Measurements from ENCODE around the gene CP.

CP gene

DNA sequence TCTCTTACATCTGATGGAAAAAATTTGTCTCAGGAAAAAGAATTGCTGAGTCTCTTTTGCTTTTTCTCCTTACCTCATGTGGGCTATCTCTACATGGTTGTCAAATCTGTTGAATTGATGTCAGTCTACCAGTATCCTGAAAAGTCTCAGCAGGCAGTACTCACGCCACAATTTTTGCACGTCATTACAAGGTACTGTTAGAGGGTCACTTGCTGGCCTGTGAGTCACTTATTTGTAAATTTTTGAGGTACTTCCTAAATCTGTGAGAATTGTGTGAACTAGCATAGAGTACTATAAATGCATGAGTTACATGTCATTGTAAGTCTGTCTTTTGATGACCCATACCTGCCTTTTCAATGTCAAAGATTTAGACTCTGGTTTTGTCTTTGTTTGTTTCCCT is 76.3 kb downstream of the CP start:
- in situ Hi-C loops (cut with MboI; ENCODE audit: low pct_unique_long_range_greater_than_20kb, low sequenced_read_pairs), result no loop called here
- peak; percentile 12 for DNase-seq

DNA sequence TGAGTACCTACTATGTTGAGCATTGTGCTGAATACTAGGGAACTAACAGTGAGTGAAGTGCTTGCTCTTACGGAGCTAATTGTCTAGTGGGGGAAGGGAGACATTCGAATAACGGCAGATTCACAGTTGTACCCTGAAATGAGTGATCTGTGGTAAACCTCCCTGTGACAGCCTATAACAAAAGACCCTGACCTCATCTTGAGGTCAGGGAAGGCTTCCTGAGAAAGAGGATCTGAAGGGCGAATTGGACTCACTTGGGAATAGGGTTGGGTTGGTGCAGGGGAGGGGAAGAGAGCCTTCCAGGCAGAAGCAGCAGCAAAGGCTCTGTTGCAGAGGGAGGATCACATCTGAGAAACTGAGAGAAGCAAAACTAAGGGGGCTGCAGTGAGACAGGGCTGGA is 78.9 kb downstream of the CP start:
- in situ Hi-C loops (cut with MboI; ENCODE audit: low pct_unique_long_range_greater_than_20kb, low sequenced_read_pairs), result no loop called here
- peak; percentile 73 for DNase-seq

DNA sequence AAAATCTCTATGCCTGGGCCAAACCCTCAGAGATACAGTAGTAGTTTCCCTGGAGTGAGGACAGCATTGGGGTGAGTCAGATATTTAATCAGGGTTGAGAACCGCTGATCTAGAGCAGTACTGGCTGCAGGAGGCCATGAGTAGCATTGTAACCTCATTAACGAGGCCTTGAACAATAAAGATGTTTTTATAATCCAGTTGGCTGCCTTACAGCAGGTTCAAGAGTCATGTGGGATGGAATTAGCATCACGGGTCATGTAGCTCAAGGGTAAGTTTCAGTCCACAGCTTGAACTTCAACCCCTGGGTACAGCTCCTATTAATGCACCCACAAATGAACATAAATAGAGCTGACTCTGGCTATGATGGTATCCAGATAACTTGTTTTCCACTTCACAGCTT is 87.1 kb downstream of the CP start:
- in situ Hi-C loops (cut with MboI; ENCODE audit: low pct_unique_long_range_greater_than_20kb, low sequenced_read_pairs), result no loop called here

DNA sequence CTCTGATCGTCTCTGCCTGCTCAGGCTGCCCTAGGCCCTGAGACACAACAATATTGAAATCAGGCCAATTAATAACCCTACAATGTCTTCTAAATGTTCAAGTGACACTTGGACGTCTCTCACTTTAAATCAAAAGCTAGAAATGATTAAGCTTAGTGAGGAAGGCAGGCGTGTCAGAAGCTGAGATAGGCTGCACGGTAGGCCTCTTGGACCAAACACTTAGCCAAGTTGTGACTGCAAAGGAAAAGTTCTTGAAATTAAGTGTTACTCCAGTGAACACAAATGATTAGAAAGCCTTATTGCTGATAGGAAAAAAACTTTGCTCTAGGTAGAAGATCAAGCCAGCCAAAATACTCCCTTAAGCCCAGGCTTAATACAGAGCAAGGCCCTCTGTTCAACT is 90.0 kb downstream of the CP start:
- in situ Hi-C loops (cut with MboI; ENCODE audit: low pct_unique_long_range_greater_than_20kb, low sequenced_read_pairs), result no loop called here
- no peak for DNase-seq

More for the DNA sequence above, 87.1 kb downstream of the CP start:
- no peak for DNase-seq

DNA sequence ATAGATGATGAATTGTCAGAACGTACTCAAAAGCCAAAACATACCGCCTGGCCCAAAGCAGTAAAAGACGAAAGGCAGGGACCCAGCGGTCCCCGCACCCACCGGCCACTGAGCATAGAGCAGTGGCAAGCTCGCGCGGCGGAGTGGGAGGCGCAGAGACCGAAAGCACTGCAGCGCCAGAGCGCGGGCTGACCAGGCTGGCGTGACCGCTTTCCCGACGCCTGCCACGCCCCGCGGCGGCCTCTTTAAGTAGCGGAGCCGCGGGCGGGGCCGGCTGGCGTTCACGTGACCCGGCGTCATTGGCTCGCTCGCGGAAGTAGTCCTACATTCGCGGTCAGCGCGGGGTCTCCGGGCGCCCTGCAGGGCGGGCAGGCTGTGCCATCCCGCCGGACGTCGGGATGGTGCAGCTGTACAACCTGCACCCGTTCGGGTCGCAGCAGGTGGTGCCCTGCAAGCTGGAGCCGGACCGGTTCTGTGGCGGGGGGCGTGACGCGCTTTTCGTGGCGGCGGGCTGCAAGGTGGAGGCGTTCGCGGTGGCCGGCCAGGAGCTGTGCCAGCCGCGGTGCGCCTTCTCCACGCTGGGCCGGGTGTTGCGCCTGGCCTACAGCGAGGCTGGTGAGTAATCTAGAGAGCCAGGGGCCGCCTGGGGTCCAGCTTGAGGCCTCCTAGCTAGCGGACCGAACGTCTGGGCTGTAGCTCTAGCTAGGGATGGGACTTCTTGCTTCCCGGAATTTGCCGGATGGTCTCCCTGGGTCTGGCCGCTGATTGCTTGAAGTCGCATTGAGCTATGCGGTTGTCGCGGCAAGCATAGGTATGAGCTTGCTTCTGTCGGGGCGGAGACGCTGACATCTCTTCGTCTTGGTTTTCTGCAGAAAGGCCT is 92.1 kb downstream of the CP start, which contains the start of gene HPS3:
TSS of gene HPS3 (plus strand) at position 313 of the 880 bp plus-strand sequence. CDS start at position 399, 86 bp downstream.
- peak; percentile 92 for DNase-seq
- in situ Hi-C loops (cut with MboI; ENCODE audit: low pct_unique_long_range_greater_than_20kb, low sequenced_read_pairs), result no loop called here

DNA sequence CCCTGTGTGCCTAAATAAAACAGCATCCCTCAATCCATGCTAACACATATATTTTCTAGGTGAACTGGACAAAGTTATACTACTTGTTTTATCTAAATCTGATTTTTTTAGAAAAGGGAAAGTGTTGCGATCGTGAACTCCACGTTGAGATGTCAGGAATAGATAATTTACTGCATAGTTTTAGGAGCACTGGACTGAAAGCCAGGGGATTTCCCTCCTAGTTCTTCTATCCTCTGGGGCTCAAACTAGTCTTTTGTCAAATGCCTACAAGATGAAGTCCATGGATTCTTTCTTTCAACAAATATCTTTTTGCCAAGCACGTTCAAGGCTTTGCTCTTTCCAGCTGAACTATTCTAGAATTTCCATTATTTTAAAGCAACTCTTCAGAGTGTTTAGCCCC is 92.8 kb downstream of the CP start:
- in situ Hi-C loops (cut with MboI; ENCODE audit: low pct_unique_long_range_greater_than_20kb, low sequenced_read_pairs), result no loop called here
- DNase-seq, result no peak

DNA sequence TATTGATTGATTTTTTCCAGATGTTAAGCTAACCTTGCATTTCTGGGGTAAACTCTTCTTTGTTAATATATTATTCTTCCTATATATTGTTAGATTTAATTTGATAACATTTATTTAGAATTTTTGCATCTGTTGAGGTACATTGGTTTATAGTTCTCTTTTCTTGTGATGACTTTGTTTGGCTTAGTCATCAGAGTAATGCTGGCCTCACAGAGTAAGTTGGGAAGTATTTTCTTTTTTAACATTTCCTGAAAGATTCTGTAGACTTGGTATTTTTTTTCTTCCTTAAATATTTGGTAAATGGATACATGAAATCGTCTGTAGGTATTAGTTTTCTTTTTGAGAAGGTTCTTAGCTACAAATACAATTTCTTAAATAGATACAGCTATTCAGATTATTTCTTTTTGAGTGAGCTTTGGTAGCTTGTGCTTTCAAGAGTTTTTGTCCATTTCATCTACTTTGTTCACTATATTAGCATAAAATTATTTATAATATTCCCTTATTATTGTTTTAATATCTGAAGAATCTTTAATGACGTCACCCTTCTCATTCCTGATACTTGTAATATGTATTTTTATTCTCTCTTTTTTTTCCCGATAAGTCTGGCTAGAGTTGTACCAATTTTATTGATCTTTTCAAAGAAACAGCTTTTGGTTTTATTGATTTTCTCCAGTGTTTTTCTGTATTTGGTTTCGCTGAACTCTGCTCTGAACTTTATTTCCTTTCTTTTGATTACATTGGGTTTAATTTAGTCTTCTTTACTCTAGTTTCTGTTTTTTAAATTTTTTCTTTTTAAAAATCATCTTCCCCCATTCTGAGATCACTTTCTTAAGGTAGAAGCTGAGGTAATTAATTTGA is 98.7 kb downstream of the CP start:
- in situ Hi-C loops (cut with MboI; ENCODE audit: low pct_unique_long_range_greater_than_20kb, low sequenced_read_pairs), result no loop called here
- DNase-seq, result no peak

Data from KBM-7 (cell line).